Measurements from ENCODE around the gene IRS2.

- TF ChIP-seq, protein P1, sequence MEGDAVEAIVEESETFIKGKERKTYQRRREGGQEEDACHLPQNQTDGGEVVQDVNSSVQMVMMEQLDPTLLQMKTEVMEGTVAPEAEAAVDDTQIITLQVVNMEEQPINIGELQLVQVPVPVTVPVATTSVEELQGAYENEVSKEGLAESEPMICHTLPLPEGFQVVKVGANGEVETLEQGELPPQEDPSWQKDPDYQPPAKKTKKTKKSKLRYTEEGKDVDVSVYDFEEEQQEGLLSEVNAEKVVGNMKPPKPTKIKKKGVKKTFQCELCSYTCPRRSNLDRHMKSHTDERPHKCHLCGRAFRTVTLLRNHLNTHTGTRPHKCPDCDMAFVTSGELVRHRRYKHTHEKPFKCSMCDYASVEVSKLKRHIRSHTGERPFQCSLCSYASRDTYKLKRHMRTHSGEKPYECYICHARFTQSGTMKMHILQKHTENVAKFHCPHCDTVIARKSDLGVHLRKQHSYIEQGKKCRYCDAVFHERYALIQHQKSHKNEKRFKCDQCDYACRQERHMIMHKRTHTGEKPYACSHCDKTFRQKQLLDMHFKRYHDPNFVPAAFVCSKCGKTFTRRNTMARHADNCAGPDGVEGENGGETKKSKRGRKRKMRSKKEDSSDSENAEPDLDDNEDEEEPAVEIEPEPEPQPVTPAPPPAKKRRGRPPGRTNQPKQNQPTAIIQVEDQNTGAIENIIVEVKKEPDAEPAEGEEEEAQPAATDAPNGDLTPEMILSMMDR (IDR thresholded peaks at IDR 0.05) = no peak
- TF ChIP-seq POLR2A (IDR thresholded peaks at IDR 0.05) = no peak
- no peak for TF ChIP-seq POLR2AphosphoS5 (IDR thresholded peaks at IDR 0.05)
These were observed 72.7 kb downstream of the IRS2 start for GRCh38 chr13:109713681-109714080.

Measured in breast epithelium (tissue), 3 donors.